OCI-LY7 (cell line): ENCODE data around the gene NRF1. TPM values are rescaled to one million over a fixed set of nuclear protein-coding genes. Genes with fewer than 3 reads are reported as not detected.

Experiments
- BruUV-seq: library from RNA; stranded (reverse); fragments of 400-500 nt; replicated peaks from 2 replicates; lab custom pipeline; 2021; lab: Mats Ljungman, UMichigan
- CTCF ChIA-PET: fragments of 300-600 bp; sonication (Branson Sonifier 250); formaldehyde crosslinking; loops from one replicate; lab custom pipeline; 2022; ENCODE audit warnings: antibody characterized with exemption; ENCODE audit not compliant: unreplicated experiment; lab: Charles Lee
- POLR2A ChIA-PET: fragments of 300-600 bp; sonication (Branson Sonifier 250); formaldehyde crosslinking; loops from one replicate; lab custom pipeline; 2022; ENCODE audit warnings: antibody characterized with exemption; lab: Charles Lee
- DNase-seq: peaks from one replicate; pipeline ENCODE4 v3.0.0-alpha.2; 2015; ENCODE audit warnings: low spot score
- H2AFZ ChIP-seq: fragments of 200-600 bp; sonication (generic), shearing (Covaris generic); 2 replicates; pipeline ENCODE4 v1.6.1; 2014; ENCODE audit warnings: mild to moderate bottlenecking, antibody characterized with exemption, low read length, moderate library complexity
- H3K27ac ChIP-seq: fragments of 200-600 bp; sonication (generic); 2 replicates; pipeline ENCODE4 v1.5.1; 2014; ENCODE audit warnings: mixed run types, low read depth, mild to moderate bottlenecking, moderate library complexity, low read length, inconsistent platforms; ENCODE audit not compliant: poor library complexity, severe bottlenecking
- H3K36me3 ChIP-seq: fragments of 200-600 bp; sonication (generic); 2 replicates; pipeline ENCODE4 v1.6.1; 2014; ENCODE audit warnings: mild to moderate bottlenecking, antibody characterized with exemption, low read length, moderate library complexity, mixed read lengths; ENCODE audit not compliant: insufficient read depth
- H3K4me1 ChIP-seq: fragments of 200-600 bp; sonication (generic); 2 replicates; pipeline ENCODE4 v1.5.1; 2014; ENCODE audit warnings: mild to moderate bottlenecking, low read length; ENCODE audit not compliant: insufficient read depth, poor library complexity, severe bottlenecking
- H3K4me2 ChIP-seq: fragments of 200-600 bp; sonication (generic); 2 replicates; pipeline ENCODE4 v1.6.1; 2014; ENCODE audit warnings: mild to moderate bottlenecking, low read length
- H3K4me3 ChIP-seq: fragments of 200-600 bp; sonication (generic); 2 replicates; pipeline ENCODE4 v1.5.1; 2014; ENCODE audit warnings: mild to moderate bottlenecking, low read depth, low read length; ENCODE audit not compliant: poor library complexity, severe bottlenecking
- H3K79me2 ChIP-seq: fragments of 200-600 bp; sonication (generic); 2 replicates; pipeline ENCODE4 v1.6.1; 2016; ENCODE audit warnings: low read depth, mild to moderate bottlenecking, low read length, moderate library complexity, mixed read lengths; ENCODE audit not compliant: insufficient read depth
- H3K9me2 ChIP-seq: fragments of 200-600 bp; sonication (generic); 2 replicates; pipeline ENCODE4 v1.6.1; 2016; ENCODE audit warnings: mild to moderate bottlenecking, low read length, mixed read lengths; ENCODE audit not compliant: insufficient read depth
- H3K9me3 ChIP-seq: fragments of 200-600 bp; sonication (generic); 2 replicates; pipeline ENCODE4 v1.6.1; 2014; ENCODE audit warnings: mild to moderate bottlenecking, mixed run types, low read length, mixed read lengths
- H4K20me1 ChIP-seq: fragments of 200-600 bp; sonication (generic); 2 replicates; pipeline ENCODE4 v1.6.1; 2014; ENCODE audit warnings: mild to moderate bottlenecking, antibody characterized with exemption, low read length, moderate library complexity, mixed read lengths; ENCODE audit not compliant: insufficient read depth
- EZH2phosphoT487 ChIP-seq: fragments of 200-600 bp; sonication (generic); IDR thresholded peaks from 2 replicates; pipeline ENCODE4 v1.6.1; 2018; ENCODE audit warnings: low read depth, borderline replicate concordance, mild to moderate bottlenecking, mixed run types, antibody characterized with exemption, low read length, moderate library complexity, mixed read lengths
- intact Hi-C: fragments of 100-400 bp; cut with micrococcal nuclease; formaldehyde crosslinking; loops from one replicate; pipeline ENCODE4 v1.10.0; 2022; ENCODE audit not compliant: unreplicated experiment
- total RNA-seq, 2 experiments: library from RNA; depleted of rRNA in 1 of 2; stranded (reverse); fragments of >200 nt in 1 of 2; shearing (Covaris generic) in 1 of 2; gene quantifications; 2 replicates each; pipeline ENCODE4 v1.2.3, GENCODE V29; 2014 to 2022
- TF ChIP-seq, protein P1 (sequence below): fragments of 200-600 bp; sonication (generic); conservative IDR thresholded peaks from 2 replicates; pipeline ENCODE4 v1.5.1; 2014; ENCODE audit warnings: mild to moderate bottlenecking, antibody characterized with exemption, low read length, moderate library complexity, mixed read lengths

Gene NRF1
- total RNA-seq, 2 experiments from 2014 or later = 26.5 to 26.9 TPM

DNA sequence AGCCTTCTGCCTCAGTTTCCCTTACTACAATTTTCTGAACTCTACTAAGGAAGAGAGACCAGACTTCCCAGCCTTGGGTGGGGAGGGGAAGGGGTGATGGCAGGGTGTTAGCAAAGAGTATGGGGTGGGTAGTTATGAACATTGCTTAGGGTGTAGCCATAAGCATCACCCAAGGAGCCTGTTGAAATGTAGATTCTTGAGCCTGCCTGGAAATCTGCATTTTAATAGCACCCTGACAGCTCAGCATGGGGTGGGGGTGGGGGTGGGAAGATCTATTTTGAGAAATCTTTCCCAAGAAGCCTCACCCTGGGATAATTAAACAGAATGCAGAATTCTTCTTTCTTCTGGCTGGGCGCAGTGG lies 164.8 kb downstream of the NRF1 start:
- TF ChIP-seq EZH2phosphoT487 = no peak
- TF ChIP-seq, protein P1, sequence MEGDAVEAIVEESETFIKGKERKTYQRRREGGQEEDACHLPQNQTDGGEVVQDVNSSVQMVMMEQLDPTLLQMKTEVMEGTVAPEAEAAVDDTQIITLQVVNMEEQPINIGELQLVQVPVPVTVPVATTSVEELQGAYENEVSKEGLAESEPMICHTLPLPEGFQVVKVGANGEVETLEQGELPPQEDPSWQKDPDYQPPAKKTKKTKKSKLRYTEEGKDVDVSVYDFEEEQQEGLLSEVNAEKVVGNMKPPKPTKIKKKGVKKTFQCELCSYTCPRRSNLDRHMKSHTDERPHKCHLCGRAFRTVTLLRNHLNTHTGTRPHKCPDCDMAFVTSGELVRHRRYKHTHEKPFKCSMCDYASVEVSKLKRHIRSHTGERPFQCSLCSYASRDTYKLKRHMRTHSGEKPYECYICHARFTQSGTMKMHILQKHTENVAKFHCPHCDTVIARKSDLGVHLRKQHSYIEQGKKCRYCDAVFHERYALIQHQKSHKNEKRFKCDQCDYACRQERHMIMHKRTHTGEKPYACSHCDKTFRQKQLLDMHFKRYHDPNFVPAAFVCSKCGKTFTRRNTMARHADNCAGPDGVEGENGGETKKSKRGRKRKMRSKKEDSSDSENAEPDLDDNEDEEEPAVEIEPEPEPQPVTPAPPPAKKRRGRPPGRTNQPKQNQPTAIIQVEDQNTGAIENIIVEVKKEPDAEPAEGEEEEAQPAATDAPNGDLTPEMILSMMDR = no peak
- BruUV-seq = no TSS peak
- ChIA-PET POLR2A (interaction anchor here (1.0 kb wide), 1 partner anchor 9 kb away, joined by 3 read pairs; no protein-coding TSS in a partner anchor), CTCF (no interaction called here)
- Histone ChIP-seq H3K9me3 (no peaks in the 10 kb centered on the region), H3K79me2 (no peaks in the 10 kb centered on the region), H3K9me2 (no peaks in the 10 kb centered on the region), H2AFZ (no peak overlapping the region), H3K4me3 (no peak overlapping the region), H3K27ac (no peak overlapping the region), H3K4me2 (no peak overlapping the region), H3K4me1 (peaks cover 5% of the 10 kb centered on the region), H3K36me3 (no peaks in the 10 kb centered on the region), H4K20me1 (no peaks in the 10 kb centered on the region)
- intact Hi-C loops = no loop called here
- no peak for DNase-seq

DNA sequence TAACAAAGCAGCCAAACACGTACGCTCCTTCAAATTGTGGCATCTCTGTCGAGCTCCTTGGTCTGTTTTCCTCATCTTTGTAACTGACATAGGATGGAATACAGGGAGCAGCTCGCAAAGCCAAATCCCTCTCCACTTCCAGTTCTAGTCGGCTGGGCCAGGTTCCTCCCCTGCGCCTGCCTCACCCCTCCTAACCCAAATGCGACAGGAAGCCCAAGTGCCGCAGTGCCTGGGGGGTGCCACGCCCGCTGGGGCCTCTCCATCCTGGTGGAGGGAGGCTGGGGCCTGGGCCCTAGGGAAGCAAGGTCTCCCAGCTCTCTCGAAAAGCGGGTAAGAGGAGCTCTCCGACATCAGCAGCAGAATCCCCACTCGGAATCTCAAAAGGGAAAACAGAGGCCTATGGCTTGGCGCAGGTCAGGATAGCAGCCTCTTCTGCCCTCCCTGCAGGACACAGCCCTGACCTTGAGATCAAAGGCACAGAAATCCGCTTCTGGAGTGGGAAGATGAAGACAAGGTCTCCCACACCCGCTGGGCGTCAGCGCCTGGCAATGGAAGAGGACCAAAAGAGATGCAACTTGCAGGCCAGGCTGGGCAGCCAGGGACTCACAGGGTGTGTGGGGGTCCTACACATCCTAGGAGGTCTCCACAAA lies 165.8 kb downstream of the NRF1 start:
- H3K27ac ChIP-seq = no peak overlapping the region
- intact Hi-C loops = no loop called here
- H3K79me2 ChIP-seq = no peaks in the 10 kb centered on the region
- peaks cover 10% of the 10 kb centered on the region for H3K4me1 ChIP-seq
- H3K36me3 ChIP-seq = no peaks in the 10 kb centered on the region
- POLR2A ChIA-PET = interaction anchor here (0.7 to 1.0 kb wide), 2 partner anchors 10 to 274 kb away, joined by 3 to 6 read pairs; partner anchors contain the start of gene ZC3HC1
- H3K4me3 ChIP-seq = no peak overlapping the region
- CTCF ChIA-PET = no interaction called here
- no peak overlapping the region for H3K4me2 ChIP-seq
- H3K9me2 ChIP-seq = no peaks in the 10 kb centered on the region
- TF ChIP-seq EZH2phosphoT487 = no peak
- TF ChIP-seq, protein P1 = no peak
- H2AFZ ChIP-seq = no peak overlapping the region
- BruUV-seq = no TSS peak
- no peaks in the 10 kb centered on the region for H4K20me1 ChIP-seq
- no peak for DNase-seq
- H3K9me3 ChIP-seq = no peaks in the 10 kb centered on the region

DNA sequence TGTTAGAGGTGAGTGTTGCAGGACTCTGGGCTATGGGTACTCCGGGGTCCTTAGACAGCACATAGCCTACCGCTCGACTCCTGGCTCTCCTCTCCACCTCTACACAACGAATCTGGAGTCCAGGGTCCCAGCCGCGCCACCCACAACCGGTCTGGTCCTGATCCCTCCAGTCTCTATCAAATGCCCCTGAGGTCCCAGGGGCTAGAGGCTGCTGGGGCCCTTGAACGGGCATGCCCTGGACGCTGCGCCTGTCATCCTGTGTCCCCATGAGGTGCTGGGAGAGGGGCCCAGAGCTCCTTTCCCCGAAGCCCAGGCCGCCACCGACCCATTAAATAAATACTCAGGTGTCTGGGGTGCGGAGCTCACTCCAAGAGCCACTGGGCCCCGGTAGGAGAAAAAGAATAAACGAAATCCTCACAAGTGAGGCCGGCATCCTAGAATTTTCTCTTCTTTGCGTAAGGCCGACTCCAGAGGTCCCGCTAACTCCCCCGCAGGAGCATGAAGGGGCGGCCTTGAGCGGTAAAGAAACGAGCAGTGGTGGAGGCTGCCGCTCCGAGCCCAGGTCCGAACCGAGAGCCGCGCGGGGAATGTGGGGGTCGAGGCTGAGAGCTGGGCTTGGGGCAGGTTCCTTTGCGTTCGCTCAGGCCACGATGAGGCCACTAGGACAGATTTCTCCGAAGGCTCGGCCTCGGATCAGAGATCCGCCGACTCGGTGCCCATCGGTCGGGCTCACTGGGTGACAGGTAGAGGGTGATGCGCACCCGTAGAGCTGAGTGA lies 166.7 kb downstream of the NRF1 start:
- Histone ChIP-seq H3K36me3 (no peaks in the 10 kb centered on the region), H3K79me2 (no peaks in the 10 kb centered on the region), H3K4me3 (no peak overlapping the region), H4K20me1 (no peaks in the 10 kb centered on the region), H3K9me3 (no peaks in the 10 kb centered on the region), H3K4me2 (no peak overlapping the region), H2AFZ (no peak overlapping the region), H3K27ac (no peak overlapping the region), H3K4me1 (peaks cover 10% of the 10 kb centered on the region), H3K9me2 (no peaks in the 10 kb centered on the region)
- ChIA-PET CTCF (no interaction called here), POLR2A (no interaction called here)
- no peak for DNase-seq
- intact Hi-C loops = no loop called here
- no TSS peak for BruUV-seq
- TF ChIP-seq EZH2phosphoT487 = no peak
- TF ChIP-seq, protein P1 = no peak
